IMR-90 (cell line): ENCODE data around the gene HACE1. TPM values are rescaled to one million over a fixed set of nuclear protein-coding genes. Genes with fewer than 3 reads are reported as not detected.

Experiments
- ATAC-seq: fragments of 200-7000 bp; cut with Tn5 transposase; 2 replicates; pipeline ENCODE4 v1.9.1; 2020; ENCODE audit warnings: low read depth, mild to moderate bottlenecking, moderate library complexity
- BruUV-seq: library from RNA; stranded (reverse); fragments of 400-500 nt; replicated peaks from 2 replicates; lab custom pipeline; 2021; lab: Mats Ljungman, UMichigan
- CTCF ChIA-PET: fragments of 300-600 bp; formaldehyde crosslinking; extraction: SDS; loops from one replicate; lab custom pipeline; 2021; ENCODE audit warnings: antibody characterized with exemption; lab: Yijun Ruan, JAX
- POLR2A ChIA-PET: fragments of 300-600 bp; sonication (Branson Sonifier 250); formaldehyde crosslinking; loops from one replicate; lab custom pipeline; 2022; ENCODE audit warnings: antibody characterized with exemption; ENCODE audit not compliant: unreplicated experiment; lab: Charles Lee
- DNase-seq: peaks from one replicate; pipeline ENCODE4 v3.0.0; 2013
- H2AFZ ChIP-seq: replicated peaks from 2 replicates; pipeline ENCODE3; 2013; ENCODE audit warnings: low read length, mild to moderate bottlenecking; ENCODE audit not compliant: poor library complexity
- H2AK5ac ChIP-seq: 2 replicates; pipeline ENCODE4 v1.6.1; 2013; ENCODE audit warnings: low read depth, low read length, inconsistent platforms
- H2AK9ac ChIP-seq: replicated peaks from 2 replicates; pipeline ENCODE3; 2013; ENCODE audit warnings: mild to moderate bottlenecking, low read depth, low read length, moderate library complexity; ENCODE audit not compliant: poor library complexity
- H2BK120ac ChIP-seq: 2 replicates; pipeline ENCODE4 v1.6.1; 2013; ENCODE audit warnings: low read depth, low read length, inconsistent platforms
- H2BK15ac ChIP-seq: 3 replicates; pipeline ENCODE4 v1.6.1; 2013; ENCODE audit warnings: low read depth, low read length, inconsistent platforms
- H2BK20ac ChIP-seq: 2 replicates; pipeline ENCODE4 v1.6.1; 2013; ENCODE audit warnings: low read depth, mild to moderate bottlenecking, inconsistent platforms, low read length, moderate library complexity
- H2BK5ac ChIP-seq: 2 replicates; pipeline ENCODE4 v1.6.1; 2013; ENCODE audit warnings: mild to moderate bottlenecking, low read depth, low read length, inconsistent platforms; ENCODE audit not compliant: poor library complexity, severe bottlenecking
- H3K14ac ChIP-seq: replicated peaks from 2 replicates; pipeline ENCODE4 v1.6.1; 2013; ENCODE audit warnings: low read depth, low read length, inconsistent platforms
- H3K18ac ChIP-seq: 2 replicates; pipeline ENCODE4 v1.6.1; 2013; ENCODE audit warnings: low read depth, low read length, control low read depth
- H3K23ac ChIP-seq: 2 replicates; pipeline ENCODE4 v1.6.1; 2013; ENCODE audit warnings: low read depth, low read length, inconsistent platforms
- H3K27ac ChIP-seq: 2 replicates; pipeline ENCODE4 v1.5.1; 2013; ENCODE audit warnings: mild to moderate bottlenecking, control low read depth, low read length; ENCODE audit not compliant: insufficient read depth
- H3K27me3 ChIP-seq: 2 replicates; pipeline ENCODE4 v1.6.1; 2013; ENCODE audit warnings: low read length; ENCODE audit not compliant: control insufficient read depth, insufficient read depth
- H3K36me3 ChIP-seq: 2 replicates; pipeline ENCODE4 v1.6.1; 2013; ENCODE audit warnings: low read length, mixed read lengths; ENCODE audit not compliant: control insufficient read depth, insufficient read depth
- H3K4ac ChIP-seq: 2 replicates; pipeline ENCODE4 v1.6.1; 2013; ENCODE audit warnings: low read depth, low read length, inconsistent platforms
- H3K4me1 ChIP-seq: 2 replicates; pipeline ENCODE4 v1.6.1; 2013; ENCODE audit warnings: low read length, mixed read lengths; ENCODE audit not compliant: control insufficient read depth, insufficient read depth
- H3K4me2 ChIP-seq: 2 replicates; pipeline ENCODE4 v1.6.1; 2013; ENCODE audit warnings: low read depth, mild to moderate bottlenecking, control low read depth, low read length, moderate library complexity
- H3K4me3 ChIP-seq: 2 replicates; pipeline ENCODE4 v1.5.1; 2013; ENCODE audit warnings: low read depth, mild to moderate bottlenecking, control low read depth, low read length, moderate library complexity; ENCODE audit not compliant: insufficient read depth
- H3K56ac ChIP-seq: 2 replicates; pipeline ENCODE4 v1.6.1; 2013; ENCODE audit warnings: low read length, inconsistent platforms; ENCODE audit not compliant: insufficient read depth; ENCODE audit errors: extremely low read depth
- H3K79me1 ChIP-seq, 2 experiments: 2 replicates each; pipeline ENCODE4 v1.6.1; 2013; ENCODE audit warnings: low read length in 2 of 2, inconsistent platforms in 1 of 2, low read depth in 1 of 2
- H3K9ac ChIP-seq: 2 replicates; pipeline ENCODE4 v1.6.1; 2013; ENCODE audit warnings: low read depth, low read length, control low read depth
- H3K9me1 ChIP-seq: 2 replicates; pipeline ENCODE4 v1.6.1; 2013; ENCODE audit warnings: low read length, inconsistent platforms; ENCODE audit not compliant: insufficient read depth
- H3K9me3 ChIP-seq: 2 replicates; pipeline ENCODE4 v1.6.1; 2013; ENCODE audit warnings: low read length; ENCODE audit not compliant: control insufficient read depth, insufficient read depth
- H4K20me1 ChIP-seq: 2 replicates; pipeline ENCODE4 v1.6.1; 2013; ENCODE audit warnings: low read length, inconsistent platforms; ENCODE audit not compliant: insufficient read depth
- H4K5ac ChIP-seq: 2 replicates; pipeline ENCODE4 v1.6.1; 2013; ENCODE audit warnings: mild to moderate bottlenecking, low read depth, low read length, control low read depth
- H4K8ac ChIP-seq, 2 experiments: 2 replicates each; pipeline ENCODE4 v1.6.1; 2013; ENCODE audit warnings: low read depth in 2 of 2, low read length in 2 of 2, control low read depth in 1 of 2, inconsistent platforms in 1 of 2
- H4K91ac ChIP-seq: 2 replicates; pipeline ENCODE4 v1.6.1; 2013; ENCODE audit warnings: low read depth, low read length, inconsistent platforms; ENCODE audit not compliant: insufficient read depth
- CEBPB ChIP-seq: IDR thresholded peaks from 2 replicates; pipeline ENCODE4 v1.6.1; 2012; ENCODE audit warnings: low read depth, low read length, improper control_type of control experiment
- CHD1 ChIP-seq: IDR thresholded peaks from 2 replicates; pipeline ENCODE4 v1.6.1; 2012; ENCODE audit warnings: low read depth, low read length, improper control_type of control experiment
- CTCF ChIP-seq: conservative IDR thresholded peaks from 2 replicates; pipeline ENCODE4 v1.5.1; 2012; ENCODE audit warnings: mild to moderate bottlenecking, low read depth, low read length, improper control_type of control experiment
- ELK1 ChIP-seq: fragments of 150-350 bp; IDR thresholded peaks from 2 replicates; pipeline ENCODE4 v1.6.1; 2016; ENCODE audit warnings: low read depth, mild to moderate bottlenecking, low read length, moderate library complexity, borderline replicate concordance
- FOS ChIP-seq: fragments of 150-350 bp; IDR thresholded peaks from 2 replicates; pipeline ENCODE4 v1.6.1; 2016; ENCODE audit warnings: low read depth, low read length
- MAFK ChIP-seq: IDR thresholded peaks from 2 replicates; pipeline ENCODE4 v1.6.1; 2012; ENCODE audit warnings: low read depth, low read length, improper control_type of control experiment
- MAZ ChIP-seq: IDR thresholded peaks from 2 replicates; pipeline ENCODE4 v1.6.1; 2012; ENCODE audit warnings: low read depth, mild to moderate bottlenecking, low read length, improper control_type of control experiment, moderate library complexity, borderline replicate concordance
- MXI1 ChIP-seq: IDR thresholded peaks from 2 replicates; pipeline ENCODE4 v1.6.1; 2012; ENCODE audit warnings: low read depth, mild to moderate bottlenecking, low read length, moderate library complexity, borderline replicate concordance
- NFE2L2 ChIP-seq: fragments of 150-350 bp; IDR thresholded peaks from 2 replicates; pipeline ENCODE4 v1.6.1; 2016; ENCODE audit warnings: low read depth, mild to moderate bottlenecking, low read length
- POLR2A ChIP-seq: IDR thresholded peaks from 2 replicates; pipeline ENCODE4 v1.6.1; 2012; ENCODE audit warnings: mild to moderate bottlenecking, low read depth, low read length
- RAD21 ChIP-seq: IDR thresholded peaks from 2 replicates; pipeline ENCODE4 v1.6.1; 2012; ENCODE audit warnings: low read length, improper control_type of control experiment
- RCOR1 ChIP-seq: IDR thresholded peaks from 2 replicates; pipeline ENCODE4 v1.6.1; 2012; ENCODE audit warnings: mild to moderate bottlenecking, low read length, improper control_type of control experiment; ENCODE audit not compliant: insufficient replicate concordance
- RFX5 ChIP-seq: IDR thresholded peaks from 2 replicates; pipeline ENCODE4 v1.8.0; 2012; ENCODE audit warnings: low read depth, mild to moderate bottlenecking, low read length, moderate library complexity
- SMC3 ChIP-seq: fragments of 150-350 bp; IDR thresholded peaks from 2 replicates; pipeline ENCODE4 v1.6.1; 2016; ENCODE audit warnings: low read depth, mild to moderate bottlenecking, antibody characterized with exemption, low read length, moderate library complexity
- USF2 ChIP-seq: fragments of 150-350 bp; IDR thresholded peaks from 2 replicates; pipeline ENCODE4 v1.6.1; 2017; ENCODE audit warnings: mild to moderate bottlenecking, antibody characterized with exemption, low read length, low read depth
- WGBS, 2 experiments: methylation state at CpG; one replicate each; pipeline versions ENCODE4 v1.1.5 to v1.1.7; 2013; ENCODE audit warnings: missing lambda C conversion rate in 2 of 2; ENCODE audit not compliant: insufficient read length in 1 of 2; ENCODE audit errors: extremely low coverage in 2 of 2; 5-methylcytosine and 5-hydroxymethylcytosine counted together
- dilution Hi-C: fragments of 300-500 bp; cut with HindIII; formaldehyde crosslinking; loops from one replicate; pipeline ENCODE4 v1.14.3; 2018; ENCODE audit warnings: low sequenced_read_pairs; ENCODE audit not compliant: unreplicated experiment
- in situ Hi-C: fragments of 300-500 bp; cut with MboI; formaldehyde crosslinking; loops from 3 replicates; pipeline ENCODE4 v1.14.3; 2019; ENCODE audit warnings: low sequenced_read_pairs, inconsistent platforms, mixed read lengths
- intact Hi-C: fragments of 100-400 bp; cut with micrococcal nuclease; formaldehyde crosslinking; loops from 2 replicates; pipeline ENCODE4 v1.10.0; 2022
- polyA plus RNA-seq, 3 experiments: library from polyadenylated mRNA; depleted of rRNA; stranded (reverse); fragments of >200 nt; gene quantifications; 2 replicates each; pipeline ENCODE4 v1.2.3, GENCODE V29; 2012; ENCODE audit warnings: low replicate concordance in 1 of 3
- total RNA-seq: library from RNA; depleted of rRNA; stranded (reverse); fragments of >200 nt; gene quantifications from 2 replicates; pipeline ENCODE4 v1.2.3, GENCODE V29; 2012

HACE1 gene
- total and polyA plus RNA-seq, 2 of the 4 experiments (the other 2 are of a cell fraction): 5.4 to 10.8 TPM

- Histone ChIP-seq H3K4me1 (no peaks in the 10 kb centered on the region), H2AFZ (no peak overlapping the region), H2AK5ac (no peak overlapping the region), H3K14ac (no peak overlapping the region), H3K23ac (no peak overlapping the region), H3K9me1 (no peaks in the 10 kb centered on the region), H4K8ac (no peak overlapping the region), H3K9me3 (no peaks in the 10 kb centered on the region), H3K4me3 (no peak overlapping the region), H3K27ac (no peak overlapping the region), H3K36me3 (no peaks in the 10 kb centered on the region), H3K56ac (no peak overlapping the region), H2BK15ac (no peak overlapping the region), H3K9ac (no peak overlapping the region), H4K91ac (no peak overlapping the region), H3K4me2 (no peak overlapping the region), H2BK120ac (no peak overlapping the region), H3K79me1 (no peaks in the 10 kb centered on the region; a peak in 1 of 4 replicates), H3K27me3 (no peaks in the 10 kb centered on the region), H4K20me1 (no peaks in the 10 kb centered on the region), H2AK9ac (no peak overlapping the region), H2BK20ac (no peak overlapping the region), H2BK5ac (no peak overlapping the region), H3K18ac (no peak overlapping the region), H3K4ac (no peak overlapping the region), H4K5ac (no peak overlapping the region)
- dilution Hi-C loops (no loop called here), in situ Hi-C loops (no loop called here), intact Hi-C loops (no loop called here)
- ChIA-PET POLR2A (no interaction called here), CTCF (no interaction called here)
- ATAC-seq (no peak), DNase-seq (no peak)
- no TSS peak for BruUV-seq
- TF ChIP-seq USF2 (no peak), CTCF (no peak), POLR2A (no peak), MXI1 (no peak), RFX5 (no peak), SMC3 (no peak), MAZ (no peak), RAD21 (no peak), CEBPB (no peak), CHD1 (no peak), MAFK (no peak), FOS (no peak), NFE2L2 (no peak), RCOR1 (no peak), ELK1 (no peak)
- WGBS, 2 experiments: 100% methylated on average over 1 of the region's 2 CpGs; no CpG with 5 or more reads in 1 of the 2 experiments
Measured at GRCh38 chr6:104813552-104813951, 46.2 kb downstream of the HACE1 start.
